Fibroblast of upper back skin (primary cell): ENCODE results near the gene EPDR1.

Experiments
- DNase-seq: peaks from one replicate; pipeline ENCODE4 v3.0.0-alpha.2; 2013

Gene EPDR1

GRCh38 chr7:37920305-37920848 lies at the start of gene EPDR1:
EPDR1 (plus strand) TSS chr7:37920640; CDS start chr7:37920940, 300 bp downstream.
- no peak for DNase-seq

- no peak for DNase-seq
These were observed 38.4 kb upstream of the EPDR1 start for GRCh38 chr7:37882086-37882485.

GRCh38 chr7:37893359-37893758 lies 27.1 kb upstream of the EPDR1 start:
- DNase-seq = no peak

GRCh38 chr7:37894671-37895070 lies 25.8 kb upstream of the EPDR1 start:
- no peak for DNase-seq

DNA sequence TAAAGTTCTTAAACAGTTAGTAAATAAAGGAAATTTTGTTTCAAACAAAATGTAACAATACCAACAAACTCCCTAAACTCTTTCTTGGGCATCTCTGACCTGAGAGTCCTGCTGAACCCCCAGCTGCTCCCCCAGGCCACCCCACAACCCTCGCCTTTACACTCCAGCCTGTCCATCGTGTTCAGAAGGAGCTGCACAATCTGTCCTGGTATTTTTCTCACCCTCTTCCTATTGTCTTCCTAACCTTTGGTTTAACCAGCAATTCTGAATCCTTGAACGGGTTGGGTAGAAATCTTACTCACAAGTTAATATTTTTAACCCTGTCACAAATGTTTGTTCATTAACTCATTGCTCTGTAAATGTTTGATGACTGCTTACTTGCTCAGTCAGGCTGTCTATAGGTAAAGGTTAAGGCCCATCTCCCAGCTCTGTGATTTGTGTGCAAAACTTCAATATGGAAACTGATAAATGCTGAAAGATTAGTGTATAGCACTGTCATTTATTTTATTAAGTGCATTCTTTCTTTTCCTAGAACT lies 20.7 kb upstream of the EPDR1 start:
- DNase-seq = no peak

DNA sequence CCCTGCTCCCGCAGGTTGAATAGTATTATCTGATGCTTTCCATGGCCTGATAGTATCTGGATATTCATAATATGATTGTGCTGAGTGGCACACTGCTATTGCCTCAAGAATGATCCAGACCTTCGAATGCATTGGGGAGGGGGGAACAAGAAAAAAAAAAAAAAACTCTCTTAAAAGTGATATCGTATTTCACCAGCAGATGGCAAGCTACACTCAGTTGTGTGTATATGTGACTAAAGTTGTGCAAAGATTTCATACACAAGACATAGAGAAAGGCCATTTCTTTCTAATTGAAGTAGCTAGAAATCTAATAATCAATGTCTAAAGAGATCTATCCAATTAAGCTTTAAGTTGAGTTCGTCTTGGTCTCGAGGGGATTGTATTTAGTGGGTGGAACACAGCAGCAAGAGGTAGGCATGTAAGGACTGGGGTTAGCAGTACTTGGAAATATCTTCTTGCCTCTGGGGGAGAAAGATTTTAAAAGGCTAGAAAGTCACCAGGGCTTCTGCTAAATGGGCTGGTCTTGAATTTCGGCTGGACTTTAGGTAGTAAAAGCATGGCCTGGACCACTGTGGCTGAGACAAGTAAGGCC lies 19.1 kb upstream of the EPDR1 start:
- peak; percentile 46 for DNase-seq

DNA sequence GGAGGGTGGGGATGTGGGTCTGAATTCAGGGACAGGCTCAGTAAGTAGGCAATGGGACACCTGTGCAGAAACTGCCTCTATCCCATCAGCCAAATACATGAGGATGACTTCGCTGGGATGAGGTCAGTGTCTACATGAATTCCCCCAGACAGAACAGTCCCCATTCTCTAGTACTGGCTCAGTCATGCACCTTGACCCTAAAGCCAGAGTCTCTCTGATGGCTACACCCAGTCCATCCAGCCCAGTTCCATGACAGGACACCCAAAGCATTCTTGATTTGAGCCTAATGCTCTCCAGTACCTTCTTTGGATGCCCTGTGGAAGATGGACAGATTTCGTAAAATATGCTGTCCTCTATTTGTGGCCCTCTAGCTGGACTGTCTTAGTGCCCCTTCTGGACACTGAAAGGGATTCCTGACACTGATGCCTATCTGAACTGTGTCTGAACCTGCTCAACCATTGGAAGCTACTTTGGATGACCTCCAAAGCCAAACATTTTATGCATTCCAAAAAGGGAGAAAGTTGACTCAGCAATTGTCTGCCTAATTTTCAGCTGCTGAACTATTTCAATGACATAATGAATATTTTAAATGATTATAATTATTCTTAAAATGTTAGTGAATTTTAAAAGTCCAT lies 18.4 kb upstream of the EPDR1 start:
- peak; percentile 80 for DNase-seq

GRCh38 chr7:37908221-37908788 lies 12.1 kb upstream of the EPDR1 start:
- DNase-seq = peak; percentile 93

- peak; percentile 61 for DNase-seq
These were observed 7.7 kb upstream of the EPDR1 start for GRCh38 chr7:37912756-37913155.

GRCh38 chr7:37915438-37915837 lies 5.0 kb upstream of the EPDR1 start:
- DNase-seq = no peak

DNA sequence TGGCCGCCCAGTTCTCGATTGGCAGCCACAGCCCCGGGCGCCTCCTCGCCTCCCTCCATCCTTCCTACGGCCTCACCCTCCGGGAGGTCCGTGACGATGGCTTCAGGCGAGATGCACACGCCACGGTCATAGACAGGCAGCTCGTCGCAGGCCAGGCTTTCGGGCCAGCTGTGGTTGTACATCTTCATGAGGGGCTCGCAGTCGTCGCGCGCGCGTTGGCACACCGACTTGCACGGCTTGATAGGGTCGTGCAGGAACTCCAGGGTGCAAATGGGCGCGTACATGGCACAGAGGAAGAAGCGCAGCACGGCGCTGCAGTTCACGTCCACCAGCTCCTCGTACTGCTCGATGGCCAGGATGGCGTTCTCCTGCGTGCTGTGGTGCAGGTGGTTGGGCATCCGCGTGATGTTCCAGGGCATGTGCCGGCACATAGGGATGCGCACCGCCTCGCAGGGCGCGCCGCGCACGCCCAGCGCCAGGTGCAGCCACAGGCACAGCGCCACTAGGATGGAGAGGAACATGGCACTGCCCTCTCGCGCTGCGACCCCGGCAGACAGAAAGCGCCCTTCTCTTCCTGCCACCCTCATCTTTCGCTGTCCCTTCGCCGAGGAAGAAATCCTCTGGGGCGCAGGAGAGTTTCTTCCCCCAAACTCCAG lies 4.3 kb upstream of the EPDR1 start:
- DNase-seq = no peak

DNA sequence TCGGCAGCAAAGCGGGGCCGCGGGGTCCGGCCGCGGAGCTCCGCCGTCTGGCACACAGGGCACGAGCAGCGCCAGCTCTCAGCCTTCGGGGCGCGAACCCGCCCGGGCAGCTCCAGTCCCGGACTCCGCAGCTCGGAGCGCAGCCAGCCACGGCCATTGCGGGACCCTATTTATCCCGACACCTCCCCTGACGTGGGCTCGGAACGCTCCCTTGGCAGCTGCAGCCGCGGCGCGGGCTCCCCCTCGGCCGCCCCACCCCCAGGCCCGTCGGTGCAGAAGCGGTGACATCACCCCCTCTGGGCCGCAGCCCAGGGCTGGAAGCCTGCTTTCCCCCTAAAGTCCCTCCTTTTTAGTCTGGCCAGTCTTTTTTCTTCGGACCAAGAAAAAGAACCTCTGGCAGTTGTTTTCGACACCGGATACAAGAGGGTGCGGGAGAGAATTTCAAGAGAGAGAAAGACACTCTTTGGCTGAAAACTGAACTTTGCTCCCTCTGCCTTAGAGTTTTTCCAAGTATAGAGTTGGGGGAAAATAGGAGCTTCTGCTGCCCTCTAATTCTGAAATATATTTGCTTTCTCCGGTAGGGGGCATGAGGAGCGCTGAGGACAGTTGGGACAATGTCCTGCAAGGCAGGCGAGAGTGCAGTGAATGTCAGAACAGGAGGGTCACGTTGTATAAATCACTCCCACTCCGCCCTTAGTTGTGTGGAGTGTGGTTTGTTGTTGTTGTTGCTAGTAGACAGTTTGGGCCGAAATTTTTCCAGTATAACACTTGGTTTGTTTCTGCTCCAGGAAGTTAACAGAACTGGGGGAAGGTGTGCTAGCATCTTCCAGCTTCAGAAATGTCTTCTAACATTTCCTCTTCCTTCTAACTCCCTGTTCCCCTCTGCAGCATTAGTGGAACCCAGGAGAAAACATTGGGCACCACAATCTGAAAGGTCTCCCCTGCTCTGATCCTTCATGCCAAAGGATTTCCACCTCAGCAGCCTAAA lies 3.5 kb upstream of the EPDR1 start, which contains the start of gene SFRP4:
Gene SFRP4 (minus strand): TSS at position 145 of the 988 bp plus-strand sequence. CDS start 280 bp downstream, outside the sequence.
- peak; percentile 53 for DNase-seq

DNA sequence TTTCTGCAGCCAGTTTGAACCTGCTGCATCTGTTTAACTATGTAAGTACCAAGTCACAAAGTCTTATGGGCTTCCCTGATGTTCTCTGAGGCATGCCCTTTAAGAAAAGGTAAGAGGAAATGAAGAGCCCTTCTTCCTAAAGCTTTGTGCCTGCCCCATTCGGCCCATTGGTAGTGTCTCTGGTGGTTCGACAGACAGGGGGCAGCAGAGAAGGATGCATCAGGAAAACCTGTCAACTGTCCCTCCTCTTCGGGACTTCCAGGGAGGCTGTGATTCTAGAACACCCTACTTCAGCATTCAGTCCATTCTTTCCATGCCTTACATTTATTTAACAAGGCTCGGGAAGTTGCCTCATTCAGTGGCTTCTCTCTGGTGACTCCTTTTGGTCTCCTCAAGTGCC lies 1.9 kb upstream of the EPDR1 start:
- DNase-seq = no peak

DNA sequence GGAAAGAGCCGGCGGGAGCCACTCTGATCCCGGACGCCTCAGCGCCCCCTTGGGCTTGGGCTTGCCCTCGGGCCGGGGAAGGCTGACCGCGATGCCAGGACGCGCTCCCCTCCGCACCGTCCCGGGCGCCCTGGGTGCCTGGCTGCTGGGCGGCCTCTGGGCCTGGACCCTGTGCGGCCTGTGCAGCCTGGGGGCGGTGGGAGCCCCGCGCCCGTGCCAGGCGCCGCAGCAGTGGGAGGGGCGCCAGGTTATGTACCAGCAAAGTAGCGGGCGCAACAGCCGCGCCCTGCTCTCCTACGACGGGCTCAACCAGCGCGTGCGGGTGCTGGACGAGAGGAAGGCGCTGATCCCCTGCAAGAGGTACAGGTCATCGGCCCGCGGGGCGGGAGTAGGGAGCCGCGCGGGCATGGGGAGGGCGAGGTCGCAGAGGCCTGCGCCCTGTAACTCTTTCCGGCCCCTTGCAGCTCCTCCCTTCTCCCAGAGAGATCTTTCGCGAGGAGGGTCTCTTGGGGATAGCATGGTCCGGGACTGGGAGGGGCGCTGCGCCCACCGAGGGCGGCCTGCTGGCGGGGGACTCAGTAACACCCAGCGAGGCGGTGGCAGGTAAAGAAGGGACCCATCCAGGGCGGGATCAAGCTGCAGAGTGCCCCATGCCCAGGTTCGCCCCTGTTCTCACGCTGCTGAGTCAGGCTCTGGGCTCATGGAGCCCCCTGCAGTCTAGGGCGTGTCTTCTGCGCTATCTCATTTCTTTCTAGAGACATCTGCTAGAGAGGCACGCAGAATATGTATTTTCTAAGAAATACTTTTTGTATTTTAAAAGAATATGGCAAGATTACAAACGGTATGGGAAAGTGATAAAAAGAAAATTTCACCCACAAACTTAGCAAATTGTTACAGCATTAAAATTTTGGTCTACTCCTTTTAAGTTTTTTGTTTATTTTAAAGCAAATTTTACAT lies 687 bp downstream of the EPDR1 start:
- no peak for DNase-seq

DNA sequence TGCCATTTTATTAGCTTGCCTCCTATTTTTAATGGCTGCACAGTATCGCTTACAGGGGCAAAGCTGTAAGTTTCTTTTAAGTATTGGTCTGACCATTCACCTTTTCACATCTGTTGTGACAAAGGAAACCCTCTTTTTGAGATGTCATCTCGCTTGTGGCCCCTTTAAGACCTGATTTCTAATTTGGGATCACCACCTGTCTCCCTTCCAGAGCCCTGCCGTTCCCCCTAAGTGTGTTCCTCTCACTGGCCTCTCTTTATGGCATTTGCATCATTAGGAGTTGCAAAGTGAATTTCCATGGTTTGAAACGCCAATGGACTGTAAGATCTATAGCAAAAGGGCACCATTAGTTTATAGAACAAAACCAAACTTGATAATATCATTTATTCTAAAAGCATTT lies 1.4 kb downstream of the EPDR1 start:
- no peak for DNase-seq

- no peak for DNase-seq
These were observed 3.6 kb downstream of the EPDR1 start for GRCh38 chr7:37923996-37924395.

- DNase-seq = peak; percentile 78
These were observed 4.1 kb downstream of the EPDR1 start for GRCh38 chr7:37924491-37925041.

GRCh38 chr7:37925620-37926019 lies 5.2 kb downstream of the EPDR1 start:
- no peak for DNase-seq

DNA sequence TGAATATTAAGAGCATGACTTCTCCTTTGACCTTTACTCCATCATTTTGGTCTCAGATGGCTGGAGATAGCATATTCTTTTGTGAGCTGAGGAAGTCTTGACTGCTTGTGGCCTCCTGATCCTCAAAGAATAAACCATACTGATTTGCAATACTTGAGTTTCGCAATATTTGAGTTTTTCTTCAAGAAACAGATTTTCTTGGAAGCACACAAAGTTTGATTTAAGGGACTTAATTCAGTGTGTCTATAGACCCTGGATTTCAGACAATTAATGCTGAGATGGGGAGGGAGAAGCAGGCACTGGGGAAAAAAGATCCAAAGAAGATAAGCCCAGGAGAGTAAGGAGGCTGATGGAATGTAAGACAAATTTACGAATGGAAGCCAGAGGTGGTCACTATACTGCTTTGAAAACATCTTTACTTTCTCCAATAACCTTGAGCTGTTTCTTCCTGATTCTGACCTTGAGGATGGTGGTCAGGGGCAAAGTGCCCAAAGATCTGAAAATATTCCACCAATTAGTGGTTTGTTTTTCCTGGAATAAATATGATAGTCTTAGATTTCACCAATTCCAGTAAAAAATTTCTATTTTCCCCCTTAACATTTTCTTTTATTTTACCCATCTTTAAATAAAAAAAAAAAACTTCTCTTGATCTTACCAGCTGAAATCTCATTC lies 7.5 kb downstream of the EPDR1 start:
- peak; percentile 66 for DNase-seq

GRCh38 chr7:37928878-37929277 lies 8.4 kb downstream of the EPDR1 start:
- no peak for DNase-seq
